ENCODE results near the gene BUB3.

The BUB3 gene

GRCh38 chr10:123156078-123156477, 1.9 kb downstream of the BUB3 start:
- TF ChIP-seq POLR2A (IDR thresholded peaks at IDR 0.05; ENCODE audit: extremely low read depth, insufficient read length) = no peak
- TF ChIP-seq, protein P1, sequence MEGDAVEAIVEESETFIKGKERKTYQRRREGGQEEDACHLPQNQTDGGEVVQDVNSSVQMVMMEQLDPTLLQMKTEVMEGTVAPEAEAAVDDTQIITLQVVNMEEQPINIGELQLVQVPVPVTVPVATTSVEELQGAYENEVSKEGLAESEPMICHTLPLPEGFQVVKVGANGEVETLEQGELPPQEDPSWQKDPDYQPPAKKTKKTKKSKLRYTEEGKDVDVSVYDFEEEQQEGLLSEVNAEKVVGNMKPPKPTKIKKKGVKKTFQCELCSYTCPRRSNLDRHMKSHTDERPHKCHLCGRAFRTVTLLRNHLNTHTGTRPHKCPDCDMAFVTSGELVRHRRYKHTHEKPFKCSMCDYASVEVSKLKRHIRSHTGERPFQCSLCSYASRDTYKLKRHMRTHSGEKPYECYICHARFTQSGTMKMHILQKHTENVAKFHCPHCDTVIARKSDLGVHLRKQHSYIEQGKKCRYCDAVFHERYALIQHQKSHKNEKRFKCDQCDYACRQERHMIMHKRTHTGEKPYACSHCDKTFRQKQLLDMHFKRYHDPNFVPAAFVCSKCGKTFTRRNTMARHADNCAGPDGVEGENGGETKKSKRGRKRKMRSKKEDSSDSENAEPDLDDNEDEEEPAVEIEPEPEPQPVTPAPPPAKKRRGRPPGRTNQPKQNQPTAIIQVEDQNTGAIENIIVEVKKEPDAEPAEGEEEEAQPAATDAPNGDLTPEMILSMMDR (IDR thresholded peaks at IDR 0.05; ENCODE audit: low read depth, low read length) = no peak
- TF ChIP-seq, protein P2, sequence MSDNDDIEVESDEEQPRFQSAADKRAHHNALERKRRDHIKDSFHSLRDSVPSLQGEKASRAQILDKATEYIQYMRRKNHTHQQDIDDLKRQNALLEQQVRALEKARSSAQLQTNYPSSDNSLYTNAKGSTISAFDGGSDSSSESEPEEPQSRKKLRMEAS (IDR thresholded peaks at IDR 0.05; ENCODE audit: low read depth, low read length) = no peak
- TF ChIP-seq MYC (IDR thresholded peaks at IDR 0.05; ENCODE audit: low read depth, low read length) = no peak
- DNase-seq (ENCODE audit: low read depth) = no peak
- H3K4me3 ChIP-seq (ENCODE audit: low read depth, low read length) = peak overlapping the region; percentile 98

- no peak for TF ChIP-seq POLR2A (IDR thresholded peaks at IDR 0.05; ENCODE audit: extremely low read depth, insufficient read length)
- TF ChIP-seq, protein P2 (IDR thresholded peaks at IDR 0.05; ENCODE audit: low read depth, low read length) = 0 out of 2 replicates have a peak, but pooled peaks have one; percentile 28
- DNase-seq (ENCODE audit: low read depth) = peak; percentile 40
- H3K4me3 ChIP-seq (ENCODE audit: low read depth, low read length) = peak overlapping the region; percentile 98
Observed at GRCh38 chr10:123157210-123157609, 3.0 kb downstream of the BUB3 start.

DNA sequence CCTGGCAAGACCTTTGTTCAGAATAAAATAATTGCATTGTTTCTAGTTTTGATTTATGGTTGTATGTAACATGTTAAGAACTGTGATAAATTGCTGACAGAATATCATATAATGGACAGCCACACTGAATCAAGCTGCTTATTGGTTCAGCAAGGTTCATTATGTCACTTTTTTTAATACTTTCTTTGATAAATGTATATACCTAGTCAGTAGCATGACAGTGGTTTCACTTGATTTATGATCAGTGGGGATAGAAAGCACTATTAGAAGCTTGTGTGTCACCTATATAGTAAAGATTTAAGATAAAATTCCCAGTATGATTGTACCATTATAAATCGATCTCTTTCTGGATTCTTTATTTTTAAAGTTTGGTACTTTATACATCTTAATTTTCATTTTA, 4.5 kb downstream of the BUB3 start:
- H3K4me3 ChIP-seq (ENCODE audit: low read depth, low read length) = peak overlapping the region; percentile 98

DNA sequence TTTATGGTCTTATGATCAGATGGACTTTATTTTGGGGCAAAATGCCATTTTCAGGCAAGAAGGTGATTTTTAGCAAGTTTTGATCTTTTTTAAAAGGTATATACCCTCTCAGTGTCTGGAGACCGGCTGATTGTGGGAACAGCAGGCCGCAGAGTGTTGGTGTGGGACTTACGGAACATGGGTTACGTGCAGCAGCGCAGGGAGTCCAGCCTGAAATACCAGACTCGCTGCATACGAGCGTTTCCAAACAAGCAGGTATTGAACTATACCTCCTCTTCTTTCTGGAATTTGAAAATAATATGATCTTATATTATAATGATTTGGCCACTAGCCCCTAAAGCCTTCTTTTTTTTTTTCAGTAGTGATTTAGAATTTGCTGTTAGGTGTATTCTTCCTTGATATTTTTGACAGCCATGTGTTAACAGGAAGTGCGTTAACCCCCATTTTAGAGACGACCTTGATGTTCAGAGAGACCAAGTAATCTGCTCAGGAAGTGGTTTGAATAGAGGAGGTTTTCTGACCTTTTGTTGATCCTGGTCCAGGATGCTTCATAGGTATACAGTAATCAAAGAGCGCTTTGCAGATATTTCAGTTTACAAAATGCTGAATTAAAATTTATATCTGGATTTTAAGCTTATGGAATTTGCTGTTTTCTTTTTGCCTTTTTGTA, 6.2 kb downstream of the BUB3 start:
- DNase-seq (ENCODE audit: low read depth) = peak; percentile 19
- H3K4me3 ChIP-seq (ENCODE audit: low read depth, low read length) = no peak overlapping the region
- TF ChIP-seq, protein P2 (IDR thresholded peaks at IDR 0.05; ENCODE audit: low read depth, low read length) = no peak
- TF ChIP-seq, protein P1 (IDR thresholded peaks at IDR 0.05; ENCODE audit: low read depth, low read length) = no peak
- TF ChIP-seq MYC (IDR thresholded peaks at IDR 0.05; ENCODE audit: low read depth, low read length) (no peak), POLR2A (IDR thresholded peaks at IDR 0.05; ENCODE audit: extremely low read depth, insufficient read length) (no peak)

More for the DNA sequence above, 4.5 kb downstream of the BUB3 start:
- TF ChIP-seq, protein P2 (IDR thresholded peaks at IDR 0.05; ENCODE audit: low read depth, low read length) = no peak
- TF ChIP-seq POLR2A (IDR thresholded peaks at IDR 0.05; ENCODE audit: extremely low read depth, insufficient read length) (no peak), MYC (IDR thresholded peaks at IDR 0.05; ENCODE audit: low read depth, low read length) (no peak)
- TF ChIP-seq, protein P1 (IDR thresholded peaks at IDR 0.05; ENCODE audit: low read depth, low read length) = no peak
- DNase-seq (ENCODE audit: low read depth) = no peak

DNA sequence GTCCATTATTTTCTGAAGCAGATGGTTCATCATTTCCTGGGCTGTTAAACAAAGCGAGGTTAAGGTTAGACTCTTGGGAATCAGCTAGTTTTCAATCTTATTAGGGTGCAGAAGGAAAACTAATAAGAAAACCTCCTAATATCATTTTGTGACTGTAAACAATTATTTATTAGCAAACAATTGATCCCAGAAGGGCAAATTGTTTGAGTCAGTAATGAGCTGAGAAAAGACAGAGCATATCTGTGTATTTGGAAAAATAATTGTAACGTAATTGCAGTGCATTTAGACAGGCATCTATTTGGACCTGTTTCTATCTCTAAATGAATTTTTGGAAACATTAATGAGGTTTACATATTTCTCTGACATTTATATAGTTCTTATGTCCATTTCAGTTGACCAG, 10.1 kb downstream of the BUB3 start:
- H3K4me3 ChIP-seq (ENCODE audit: low read depth, low read length) = no peak overlapping the region
- DNase-seq (ENCODE audit: low read depth) = no peak
- TF ChIP-seq POLR2A (IDR thresholded peaks at IDR 0.05; ENCODE audit: extremely low read depth, insufficient read length) (no peak), MYC (IDR thresholded peaks at IDR 0.05; ENCODE audit: low read depth, low read length) (no peak)
- TF ChIP-seq, protein P1 (IDR thresholded peaks at IDR 0.05; ENCODE audit: low read depth, low read length) = no peak
- TF ChIP-seq, protein P2 (IDR thresholded peaks at IDR 0.05; ENCODE audit: low read depth, low read length) = no peak

- peak; percentile 23 for DNase-seq (ENCODE audit: low read depth)
- no peak overlapping the region for H3K4me3 ChIP-seq (ENCODE audit: low read depth, low read length)
- TF ChIP-seq, protein P2 (IDR thresholded peaks at IDR 0.05; ENCODE audit: low read depth, low read length) = no peak
- TF ChIP-seq MYC (IDR thresholded peaks at IDR 0.05; ENCODE audit: low read depth, low read length) (no peak), POLR2A (IDR thresholded peaks at IDR 0.05; ENCODE audit: extremely low read depth, insufficient read length) (no peak)
- TF ChIP-seq, protein P1 (IDR thresholded peaks at IDR 0.05; ENCODE audit: low read depth, low read length) = no peak
Observed at GRCh38 chr10:123165445-123166072, 11.4 kb downstream of the BUB3 start.
